GM15510 (cell line): ENCODE data around the gene CFAP61.

Experiments
- POLR2A ChIP-seq: IDR thresholded peaks from 3 replicates; pipeline ENCODE4 v1.6.1; 2011; ENCODE audit warnings: borderline replicate concordance; ENCODE audit not compliant: insufficient read length; ENCODE audit errors: extremely low read depth

CFAP61 gene

DNA sequence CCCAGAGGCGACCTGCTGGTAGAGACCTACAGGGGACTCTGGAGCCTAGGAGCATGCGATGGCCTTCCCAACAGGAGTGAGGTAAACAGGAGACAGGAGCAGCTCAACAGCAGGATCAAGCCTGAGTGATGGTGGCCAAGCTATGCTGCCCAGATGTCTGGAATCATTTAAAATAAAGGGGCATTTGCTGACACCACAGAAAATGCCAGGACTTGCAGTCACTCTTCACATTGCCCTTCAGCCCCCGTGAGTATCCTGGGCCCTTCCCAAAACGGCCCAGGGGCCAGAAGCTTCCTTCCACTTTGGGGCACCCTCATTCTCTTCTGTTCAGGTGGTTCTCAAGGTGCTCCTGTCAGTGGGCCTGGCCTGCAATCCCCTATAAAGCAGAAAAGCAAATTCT, 338.8 kb downstream of the CFAP61 start:
- TF ChIP-seq POLR2A: no peak

- no peak for TF ChIP-seq POLR2A
Observed at GRCh38 chr20:20391766-20392165, 339.4 kb downstream of the CFAP61 start.

DNA sequence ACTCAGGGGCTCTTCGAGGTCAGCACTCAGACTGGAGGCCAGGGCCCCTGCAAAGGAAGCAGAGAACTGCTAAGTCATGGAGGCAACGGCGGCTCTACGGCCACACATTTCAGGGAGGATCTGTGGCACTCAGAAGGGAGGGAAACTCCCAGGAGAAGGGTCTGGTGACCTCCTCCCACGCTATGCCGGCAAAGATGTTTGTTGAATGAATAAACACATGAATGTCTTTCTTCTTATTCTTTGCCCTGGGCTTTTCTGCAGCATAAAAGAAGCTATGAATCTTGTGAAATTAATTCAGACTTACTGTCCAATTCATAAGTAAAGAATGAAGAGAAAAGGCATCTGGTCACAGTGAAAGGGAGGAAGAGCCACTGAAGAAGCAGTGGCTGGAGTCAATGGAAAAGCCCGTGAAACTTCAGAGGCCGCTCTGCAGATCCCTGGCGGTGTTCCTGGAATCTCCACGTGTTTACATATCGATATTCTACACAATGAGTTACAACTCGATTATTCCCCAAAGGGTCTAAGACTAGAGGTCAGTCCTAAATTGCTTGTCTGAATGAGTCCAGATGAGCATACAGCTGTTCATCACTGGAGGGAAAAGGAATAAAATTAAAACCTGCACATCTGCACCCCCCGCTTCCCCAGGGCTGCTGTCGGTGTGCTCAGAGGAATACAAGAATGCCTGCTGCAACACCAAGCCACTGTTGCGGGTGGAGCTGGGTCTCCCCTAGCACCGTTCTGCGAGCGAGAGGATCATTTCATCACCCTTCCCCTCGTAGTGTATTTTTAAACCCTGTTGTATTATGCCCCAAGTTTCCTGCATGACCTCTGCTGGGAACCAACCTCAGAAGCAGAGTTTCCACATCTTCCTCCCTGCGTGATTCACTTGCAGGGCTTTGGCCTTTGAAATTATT, 341.1 kb downstream of the CFAP61 start:
- TF ChIP-seq POLR2A: no peak

DNA sequence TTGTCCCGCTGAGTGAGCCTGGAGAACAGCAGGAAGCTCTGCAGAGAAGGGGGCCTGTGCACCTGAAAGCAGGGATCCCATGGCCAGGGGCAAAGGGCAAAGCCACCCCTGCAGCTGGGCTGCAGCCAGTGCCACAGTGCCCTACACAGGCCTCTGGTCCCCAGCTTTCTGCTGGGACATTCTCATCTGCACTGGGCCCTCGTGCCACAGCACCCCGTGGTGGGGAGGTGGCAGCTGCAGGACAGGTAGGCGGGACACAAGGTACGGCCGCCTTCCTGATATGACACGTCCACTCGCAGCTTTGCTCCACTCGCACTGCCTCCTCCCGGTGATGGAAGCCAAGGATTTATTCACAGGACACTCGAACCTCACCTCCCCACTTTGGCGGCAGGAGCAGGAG, 342.8 kb downstream of the CFAP61 start:
- no peak for TF ChIP-seq POLR2A

GRCh38 chr20:20395903-20396568, 343.7 kb downstream of the CFAP61 start:
- TF ChIP-seq POLR2A: no peak

DNA sequence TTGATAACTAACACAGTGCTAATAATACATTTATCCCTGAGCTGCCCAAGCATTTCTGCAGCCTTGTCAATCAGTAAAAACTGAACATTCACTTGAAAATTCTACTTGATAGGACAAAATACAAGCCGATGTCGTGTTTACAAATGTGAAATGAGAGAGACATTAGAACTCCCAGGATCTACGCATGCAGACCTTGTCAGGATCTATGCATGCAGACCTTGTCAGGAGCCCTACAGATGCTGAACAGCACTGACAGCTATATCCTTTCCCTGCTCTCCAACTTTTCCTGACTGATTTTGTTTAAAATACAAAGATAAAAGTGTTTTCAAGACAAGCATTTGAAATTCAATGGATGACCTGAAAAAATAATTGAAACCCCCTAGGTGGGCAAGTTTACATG, 344.5 kb downstream of the CFAP61 start:
- no peak for TF ChIP-seq POLR2A

DNA sequence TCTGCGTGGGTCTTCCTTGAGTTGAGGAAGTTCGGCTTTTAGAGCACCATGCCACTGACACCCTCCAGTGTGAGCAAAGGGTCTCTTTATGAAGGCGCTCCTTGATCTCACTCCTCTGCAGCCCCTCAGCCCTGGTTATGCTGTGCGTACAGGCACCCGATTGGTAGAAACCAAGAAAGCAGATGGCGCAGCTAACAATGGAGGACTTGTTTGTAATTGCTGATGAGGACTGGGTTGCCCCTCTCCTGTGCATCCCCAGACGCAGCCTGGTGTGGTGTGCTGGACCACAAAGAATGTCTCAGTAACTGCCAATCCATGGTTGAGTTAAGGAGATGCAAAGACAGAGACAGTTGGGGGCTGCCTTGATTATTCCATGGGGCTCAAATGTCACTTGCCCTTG, 345.8 kb downstream of the CFAP61 start:
- TF ChIP-seq POLR2A: no peak

- no peak for TF ChIP-seq POLR2A
Observed at GRCh38 chr20:20399531-20400500, 347.5 kb downstream of the CFAP61 start.

DNA sequence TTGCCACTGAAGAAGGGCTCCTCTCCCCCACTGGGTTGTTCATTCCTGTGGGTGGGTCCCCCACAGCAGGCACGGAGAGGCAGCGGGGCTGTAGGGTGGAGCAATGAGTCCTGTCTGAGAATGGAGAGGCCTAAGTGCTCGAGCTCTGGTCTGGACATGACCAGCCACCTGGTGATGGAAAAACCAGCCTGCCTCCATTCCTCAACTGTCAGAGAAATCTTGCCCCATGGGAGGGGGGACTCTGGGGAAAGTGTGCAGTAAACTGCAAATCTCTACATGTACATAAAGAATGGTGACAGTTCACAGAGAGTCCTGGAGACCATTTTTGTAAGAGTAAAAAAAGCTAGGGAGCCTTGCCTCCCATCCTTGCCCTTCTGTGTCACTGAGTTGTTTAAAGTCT, 349.7 kb downstream of the CFAP61 start:
- no peak for TF ChIP-seq POLR2A

DNA sequence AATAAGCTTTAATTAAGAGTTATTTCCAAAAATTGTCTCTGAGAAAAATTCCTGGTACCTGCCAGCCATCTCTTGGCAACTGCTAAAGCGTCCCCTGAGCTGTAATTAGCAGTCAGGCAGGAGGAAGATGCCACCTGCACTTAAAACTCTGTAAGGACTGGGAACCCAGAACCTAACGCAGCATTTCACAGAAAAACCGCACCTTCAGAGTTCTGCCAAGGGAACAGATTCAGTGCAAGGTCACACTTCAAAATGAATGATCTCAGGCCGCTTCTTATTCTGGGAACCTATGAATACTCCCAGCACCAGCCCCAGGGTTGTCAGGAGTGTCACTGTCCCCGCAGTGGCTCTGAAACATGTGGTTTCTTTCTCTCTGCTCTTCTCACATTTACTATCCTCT, 352.3 kb downstream of the CFAP61 start:
- no peak for TF ChIP-seq POLR2A

DNA sequence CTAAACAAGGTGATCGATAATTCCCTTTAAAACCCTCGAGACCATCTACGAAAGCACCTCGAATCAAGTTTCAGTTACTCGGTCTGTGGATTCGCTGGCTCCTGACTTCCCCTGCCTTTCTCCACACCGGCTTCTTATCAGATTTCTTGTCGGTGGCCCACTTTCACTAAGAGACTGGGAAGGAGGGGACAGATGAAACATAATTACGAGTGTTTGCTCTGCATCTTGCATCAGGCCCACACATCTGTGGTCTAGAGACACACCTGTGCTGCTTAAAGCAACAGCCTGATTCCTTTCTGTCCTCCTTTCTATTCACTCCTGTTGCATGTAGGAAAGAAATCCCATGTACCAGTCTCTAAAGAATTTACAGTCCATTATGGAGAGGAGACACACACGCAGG, 353.3 kb downstream of the CFAP61 start:
- TF ChIP-seq POLR2A: no peak

DNA sequence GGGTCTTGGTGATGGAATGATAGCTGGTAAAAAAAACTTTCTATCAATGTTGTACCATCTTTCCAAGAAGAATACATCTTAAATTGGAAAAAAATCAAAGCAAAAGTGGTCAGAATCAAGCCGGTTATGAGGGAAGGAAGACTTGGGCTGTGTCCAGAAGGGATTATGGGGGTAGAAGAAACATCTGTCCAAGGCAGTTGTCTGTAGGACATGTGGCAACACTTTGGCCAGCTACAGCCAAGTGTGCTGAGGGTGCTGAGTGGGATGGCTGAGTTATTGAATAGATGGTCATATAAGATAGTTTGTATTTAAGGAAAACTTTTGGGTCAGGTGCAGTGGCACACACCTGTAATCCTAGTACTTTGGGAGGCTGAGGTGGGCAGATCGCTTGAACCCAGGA, 354.0 kb downstream of the CFAP61 start:
- no peak for TF ChIP-seq POLR2A

DNA sequence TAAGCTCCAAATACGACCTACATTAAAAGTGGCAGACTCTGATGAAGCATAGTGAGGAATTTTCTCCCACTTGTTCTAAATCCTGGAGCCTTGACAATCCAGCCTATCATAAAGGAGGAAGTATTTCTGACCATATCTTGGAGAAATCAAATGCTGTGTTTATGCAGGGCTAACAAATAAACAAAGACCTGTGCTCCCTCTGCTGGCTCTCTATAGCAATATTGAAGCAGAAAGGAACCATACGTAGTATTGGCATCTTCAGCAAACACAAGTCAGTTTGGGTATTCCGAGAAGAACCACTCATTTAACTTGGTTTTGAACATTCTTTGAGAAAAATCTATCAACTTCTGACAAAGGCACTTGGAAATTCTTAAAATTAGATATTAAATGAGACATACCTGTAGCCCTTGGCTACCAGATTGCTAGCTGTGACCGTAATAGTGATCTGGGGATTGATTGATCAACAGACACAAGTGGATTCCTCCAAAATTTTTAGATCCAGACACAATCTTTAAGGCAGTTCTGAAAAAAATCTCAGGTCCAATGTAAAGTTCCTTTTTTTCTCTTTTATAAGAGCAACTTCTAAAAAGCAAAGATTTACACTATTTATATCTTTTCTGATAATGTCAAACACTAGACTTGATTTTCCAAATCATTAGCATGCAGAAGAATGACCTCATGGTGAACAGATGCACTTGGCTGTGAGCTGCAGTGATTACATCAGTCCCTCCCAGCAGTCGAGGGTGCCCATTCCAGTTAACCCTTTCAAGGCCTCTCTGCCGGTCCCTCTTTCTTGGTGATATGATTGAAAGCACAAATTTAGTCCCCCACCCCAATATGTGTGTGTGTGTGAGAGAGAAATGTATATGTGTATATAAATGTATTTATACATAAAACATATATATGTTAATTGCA, 355.8 kb downstream of the CFAP61 start:
- TF ChIP-seq POLR2A: no peak

DNA sequence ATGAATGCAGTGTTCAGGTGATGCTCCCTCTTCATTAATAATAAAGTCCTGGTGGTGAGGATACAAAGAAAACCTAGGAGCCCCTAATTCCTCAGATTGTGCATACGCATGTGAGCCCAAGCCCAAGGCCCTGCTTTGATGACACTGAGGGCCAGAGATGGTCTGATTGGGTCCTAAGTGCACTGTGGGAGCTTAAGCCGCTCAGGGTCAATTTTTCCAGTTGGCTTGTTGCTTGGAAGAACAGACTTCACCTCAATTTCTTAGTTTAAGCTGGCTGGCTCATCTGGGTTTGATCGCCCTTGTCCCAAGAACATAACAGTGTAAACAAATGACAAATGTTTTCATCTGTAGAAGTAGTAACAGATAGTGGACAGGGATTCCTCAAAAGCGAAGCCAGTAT, 357.0 kb downstream of the CFAP61 start:
- TF ChIP-seq POLR2A: no peak
